SW 1271 (cell line): Measurements from ENCODE around the gene CCDC87.
A peak's percentile ranks its signal among the peaks of the same experiment; 100 is the strongest.
"Not testable (repeated sequence)": the region's sequence is repeated elsewhere in the genome, so short reads cannot be mapped to it uniquely, and the experiment has no call there.

Experiments used
- DNase-seq, 2 experiments: peaks; one replicate each; lab custom pipeline; 2025; lab: John Stamatoyannopoulos, UW

Gene CCDC87

GRCh38 chr11:66616379-66617154 is 23.7 kb upstream of the CCDC87 start, which contains the start of gene RBM14:
RBM14 (plus strand) TSS chr11:66616630; CDS start chr11:66616721, 91 bp downstream.
- peak; percentile 95 to 97 for DNase-seq

- DNase-seq, result no peak
These were observed 21.2 kb upstream of the CCDC87 start for GRCh38 chr11:66614073-66614472.

- no peak for DNase-seq
These were observed 19.6 kb upstream of the CCDC87 start for GRCh38 chr11:66612458-66612857.

- no peak for DNase-seq
These were observed 17.1 kb upstream of the CCDC87 start for GRCh38 chr11:66609721-66610617.

- no peak for DNase-seq
These were observed 14.4 kb upstream of the CCDC87 start for GRCh38 chr11:66607126-66607834.

- DNase-seq, result not testable (repeated sequence)
These were observed 13.7 kb upstream of the CCDC87 start for GRCh38 chr11:66606608-66607007.

GRCh38 chr11:66604155-66604554 is 11.3 kb upstream of the CCDC87 start:
- DNase-seq, result no peak

GRCh38 chr11:66603072-66603471 is 10.2 kb upstream of the CCDC87 start:
- no peak for DNase-seq

- DNase-seq, result no peak
These were observed 7.9 kb upstream of the CCDC87 start for GRCh38 chr11:66600631-66601233.

- no peak for DNase-seq
These were observed 7.4 kb upstream of the CCDC87 start for GRCh38 chr11:66600219-66600618.

GRCh38 chr11:66598993-66599392 is 6.1 kb upstream of the CCDC87 start:
- DNase-seq, result no peak

- DNase-seq, result no peak
These were observed 2.5 kb upstream of the CCDC87 start for GRCh38 chr11:66595245-66595904.

GRCh38 chr11:66593650-66594049 is 787 bp upstream of the CCDC87 start:
- DNase-seq, result no peak

GRCh38 chr11:66593303-66593635 is 406 bp upstream of the CCDC87 start:
- DNase-seq, result no peak

- DNase-seq, result no peak
These were observed 1.7 kb downstream of the CCDC87 start for GRCh38 chr11:66591175-66591574.

GRCh38 chr11:66589996-66590675 is 2.7 kb downstream of the CCDC87 start:
- DNase-seq, result no peak

GRCh38 chr11:66589315-66589714 is 3.5 kb downstream of the CCDC87 start:
- not testable (repeated sequence) for DNase-seq

- DNase-seq, result no peak
These were observed 6.7 kb downstream of the CCDC87 start for GRCh38 chr11:66586136-66586535.

- DNase-seq, result not testable (repeated sequence)
These were observed 7.4 kb downstream of the CCDC87 start for GRCh38 chr11:66585447-66585846.

GRCh38 chr11:66582565-66583147 is 10.2 kb downstream of the CCDC87 start:
- DNase-seq, result not testable (repeated sequence)
